Naive thymus-derived CD8-positive, alpha-beta T cell (primary cell): ENCODE results near the gene FAF2. TPM values are rescaled to one million over a fixed set of nuclear protein-coding genes. Genes with fewer than 3 reads are reported as not detected.
"Not testable (repeated sequence)": the region's sequence is repeated elsewhere in the genome, so short reads cannot be mapped to it uniquely, and the experiment has no call there.

Experiments used
- ATAC-seq, 2 donors: fragments of 150-1000 bp; cut with Tn5 transposase in 1 of 2; sonication (Bioruptor Pico), chemical (Tn5 transposase) in 1 of 2; 1 replicate in 1 of 2; 2 replicates in 1 of 2; pipeline ENCODE4 v1.10.0; 2021; ENCODE audit warnings: mild to moderate bottlenecking in 2 of 2, moderate library complexity in 2 of 2
- POLR2A ChIA-PET: fragments of 350-600 bp; sonication (Branson Sonifier 250); formaldehyde crosslinking; loops from one replicate; lab custom pipeline; 2021; ENCODE audit warnings: antibody characterized with exemption; lab: Charles Lee
- DNase-seq, 10 donors: peaks; one replicate each; pipeline versions ENCODE4 v3.0.0 to v3.0.0-alpha.2; 2020 to 2022
- H3K27ac Mint-ChIP-seq, 10 donors: one replicate each; pipeline ENCODE4 v1.8.0; 2020 to 2022; ENCODE audit warnings: mild to moderate bottlenecking in 10 of 10, mixed read lengths in 10 of 10, moderate library complexity in 4 of 10, inconsistent platforms in 1 of 10
- H3K27me3 Mint-ChIP-seq, 5 donors: one replicate each; pipeline ENCODE4 v1.8.0; 2021 to 2022; ENCODE audit warnings: mixed read lengths in 5 of 5
- H3K36me3 Mint-ChIP-seq, 3 donors: one replicate each; pipeline ENCODE4 v1.8.0; 2020 to 2022; ENCODE audit warnings: mixed read lengths in 3 of 3, mild to moderate bottlenecking in 2 of 3, inconsistent platforms in 1 of 3
- H3K4me1 Mint-ChIP-seq, 4 donors: one replicate each; pipeline ENCODE4 v1.8.0; 2021 to 2022; ENCODE audit warnings: mixed read lengths in 4 of 4
- H3K4me3 Mint-ChIP-seq, 10 donors: one replicate each; pipeline ENCODE4 v1.8.0; 2020 to 2022; ENCODE audit warnings: mild to moderate bottlenecking in 10 of 10, mixed read lengths in 10 of 10, moderate library complexity in 6 of 10, inconsistent platforms in 1 of 10
- H3K9me3 Mint-ChIP-seq, 9 donors: one replicate each; pipeline ENCODE4 v1.8.0; 2020 to 2022; ENCODE audit warnings: mixed read lengths in 9 of 9, mild to moderate bottlenecking in 3 of 9, inconsistent platforms in 1 of 9, moderate library complexity in 1 of 9
- polyA plus RNA-seq, 3 donors: library from polyadenylated mRNA; unstranded; fragments of 300-500 nt; fragmentation: Illumina TruSeq; gene quantifications; one replicate each; pipeline ENCODE4 v1.2.3, GENCODE V29; 2021
- total RNA-seq, 8 experiments: library from RNA in 2 of 8; stranded (reverse) in 2 of 8; gene quantifications; one replicate each; pipeline ENCODE4 v1.2.3 and lab custom pipeline; 2021 to 2026

The FAF2 gene
- total and polyA plus RNA-seq, 5 experiments from 2014 or later: 9.5 to 37.8 (median 12.0) TPM

DNA sequence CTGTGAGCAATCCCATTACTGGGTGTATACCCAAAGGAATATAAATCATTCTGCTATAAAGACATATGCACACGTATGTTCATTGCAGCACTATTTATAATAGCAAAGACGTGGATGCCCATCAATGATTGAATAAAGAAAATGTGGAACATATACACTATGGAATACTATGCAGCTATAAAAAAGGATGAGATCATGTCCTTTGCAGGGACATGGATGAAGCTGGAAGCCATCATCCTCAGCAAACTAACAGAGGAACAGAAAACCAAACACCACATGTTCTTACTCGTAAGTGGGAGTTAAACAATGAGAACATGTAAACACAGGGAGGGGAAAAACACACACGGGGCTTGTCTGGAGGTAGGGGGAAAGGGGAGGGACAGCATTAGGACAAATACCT is 5.3 kb upstream of the FAF2 start:
- H3K27ac Mint-ChIP-seq, H3K9me3 Mint-ChIP-seq, H3K27me3 Mint-ChIP-seq, H3K36me3 Mint-ChIP-seq, H3K4me3 Mint-ChIP-seq, POLR2A ChIA-PET, ATAC-seq, DNase-seq: not testable (repeated sequence)
- peaks cover 6 to 12% (median 10%) of the 10 kb centered on the region in 4 donors for H3K4me1 Mint-ChIP-seq

- H3K4me3 Mint-ChIP-seq: no peak overlapping the region
- no peak for DNase-seq
- no peaks in the 10 kb centered on the region for H3K36me3 Mint-ChIP-seq
- ATAC-seq: no peak
- peaks cover 12 to 27% (median 24%) of the 10 kb centered on the region in 4 donors for H3K4me1 Mint-ChIP-seq
- H3K9me3 Mint-ChIP-seq: peaks cover 0 to 5% (median 0%) of the 10 kb centered on the region in 9 donors
- H3K27me3 Mint-ChIP-seq: peaks cover 0 to 7% (median 0%) of the 10 kb centered on the region in 5 donors
- POLR2A ChIA-PET: no interaction called here
- peak overlapping the region in 1 of 10 donors; percentile 36 for H3K27ac Mint-ChIP-seq
These were observed 3.4 kb upstream of the FAF2 start for GRCh38 chr5:176444742-176445141.

DNA sequence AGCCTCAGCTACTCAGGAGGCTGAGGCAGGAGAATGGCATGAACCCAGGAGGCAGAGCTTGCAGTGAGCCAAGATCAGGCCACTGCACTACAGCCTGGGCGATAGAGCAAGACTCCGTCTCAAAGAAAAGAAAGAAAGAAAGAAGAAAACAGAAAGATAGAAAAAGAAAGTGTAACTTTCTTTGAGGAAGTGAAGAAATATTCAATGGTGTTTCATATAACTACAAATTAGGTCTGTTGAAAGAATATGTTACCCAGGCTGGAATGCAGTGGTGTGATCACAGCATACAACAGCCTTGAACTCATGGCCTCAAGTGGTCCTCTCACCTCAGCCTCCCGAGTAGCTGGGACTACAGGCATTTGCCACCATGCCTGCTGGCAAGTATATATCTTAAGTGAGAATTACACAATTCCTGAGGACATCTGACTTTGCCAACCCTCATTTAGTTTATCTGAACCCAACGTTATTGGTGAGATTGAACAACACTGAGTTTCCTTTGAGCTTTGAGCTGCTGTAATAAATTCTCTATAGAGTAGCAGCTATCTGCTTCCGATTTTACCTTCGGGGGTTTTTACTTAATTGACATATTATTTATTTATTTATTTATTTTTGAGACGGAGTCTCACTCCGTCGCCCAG is 2.0 kb upstream of the FAF2 start:
- POLR2A ChIA-PET: interaction anchor here (2.6 to 5.6 kb wide), 2 partner anchors 91 to 97 kb away, joined by 28 to 88 read pairs; partner anchors contain the start of gene RNF44
- ATAC-seq: no peak
- no peak for DNase-seq
- Mint-ChIP-seq H3K27ac (peak overlapping the region in 7 of 10 donors; percentile 27 to 67 (median 43)), H3K4me3 (peak overlapping the region; percentile 19 to 90 (median 58)), H3K27me3 (peaks cover 0 to 7% (median 0%) of the 10 kb centered on the region in 5 donors), H3K36me3 (peaks cover 0 to 7% (median 0%) of the 10 kb centered on the region in 3 donors), H3K4me1 (peaks cover 14 to 38% (median 35%) of the 10 kb centered on the region in 4 donors), H3K9me3 (peaks cover 0 to 5% (median 0%) of the 10 kb centered on the region in 9 donors)

DNA sequence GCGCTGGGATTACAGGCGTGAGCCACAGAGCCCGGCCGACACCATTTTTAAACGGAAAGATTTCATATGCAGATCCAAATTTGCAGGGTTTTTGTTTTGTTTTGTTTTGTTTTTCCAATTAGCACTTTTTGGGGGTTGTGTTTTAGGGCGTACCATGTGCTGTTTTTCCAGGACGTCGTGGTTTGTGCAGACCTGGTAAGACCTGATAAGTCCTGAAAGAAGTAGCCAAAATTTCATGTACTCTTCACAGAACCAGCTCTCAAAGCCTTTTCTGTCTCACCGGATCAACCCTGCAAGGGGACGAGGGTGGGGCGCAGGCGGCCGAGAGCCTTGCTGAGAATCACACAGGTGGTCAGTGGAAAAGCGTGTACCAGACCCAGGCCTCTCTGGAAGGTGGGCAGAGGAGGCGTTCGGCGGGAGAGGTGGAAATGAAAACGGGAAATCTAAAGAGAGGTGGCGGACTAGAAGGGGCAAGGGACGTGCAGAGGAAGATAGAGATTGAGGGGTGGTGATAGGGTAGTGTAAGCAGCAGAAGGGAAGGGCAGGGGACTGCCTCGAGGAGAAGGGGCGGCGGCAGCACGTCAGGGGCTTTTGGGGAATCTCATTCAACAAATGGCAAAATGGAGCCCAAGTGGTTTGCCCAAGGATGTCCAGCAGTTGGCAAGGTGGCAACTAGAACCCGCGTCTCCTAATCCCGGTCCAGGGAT is 1.1 kb upstream of the FAF2 start:
- DNase-seq: peak in 7 of 10 donors; percentile 7 to 37 (median 14)
- peaks cover 0 to 7% (median 0%) of the 10 kb centered on the region in 5 donors for H3K27me3 Mint-ChIP-seq
- POLR2A ChIA-PET: interaction anchor here (0.6 to 5.6 kb wide), 13 partner anchors 30 to 806 kb away, joined by 3 to 88 read pairs (median 3); partner anchors contain the start of genes CDHR2, CLTB, RNF44 and TSPAN17
- peak overlapping the region; percentile 96 to 99 (median 98) for H3K27ac Mint-ChIP-seq
- H3K4me1 Mint-ChIP-seq: peaks cover 14 to 42% (median 36%) of the 10 kb centered on the region in 4 donors
- H3K4me3 Mint-ChIP-seq: peak overlapping the region; percentile 90 to 100 (median 97)
- peaks cover 0 to 5% (median 0%) of the 10 kb centered on the region in 9 donors for H3K9me3 Mint-ChIP-seq
- peaks cover 0 to 7% (median 0%) of the 10 kb centered on the region in 3 donors for H3K36me3 Mint-ChIP-seq
- ATAC-seq: peak in 1 of 2 donors; percentile 10

DNA sequence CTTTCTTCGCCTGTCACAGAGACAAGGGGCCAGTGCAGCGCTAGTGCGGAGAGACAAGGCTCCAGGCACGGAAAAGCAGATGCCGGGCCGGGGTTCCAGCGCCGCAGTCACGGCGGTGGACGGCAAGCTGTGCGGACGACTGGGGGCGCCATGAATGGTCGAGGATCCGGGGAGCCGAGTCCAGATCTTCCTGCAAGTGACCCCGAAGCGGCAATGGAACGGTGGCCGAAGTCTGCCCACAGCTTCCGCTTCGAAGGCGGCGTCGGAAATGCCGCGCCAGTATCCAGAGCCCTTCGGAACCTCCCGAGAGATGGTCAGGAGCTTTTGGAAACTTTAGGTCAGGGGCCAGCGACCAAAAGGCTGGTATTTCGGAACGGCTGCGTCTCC is 601 bp upstream of the FAF2 start:
- H3K27me3 Mint-ChIP-seq: peaks cover 0 to 3% (median 0%) of the 10 kb centered on the region in 5 donors
- H3K4me1 Mint-ChIP-seq: peaks cover 17 to 47% (median 41%) of the 10 kb centered on the region in 4 donors
- H3K27ac Mint-ChIP-seq: peak overlapping the region; percentile 96 to 99 (median 98)
- peak overlapping the region; percentile 90 to 100 (median 97) for H3K4me3 Mint-ChIP-seq
- H3K9me3 Mint-ChIP-seq: peaks cover 0 to 5% (median 0%) of the 10 kb centered on the region in 9 donors
- DNase-seq: peak in 1 of 10 donors; percentile 24
- peak in 1 of 2 donors; percentile 16 for ATAC-seq
- POLR2A ChIA-PET: interaction anchor here (0.6 to 5.6 kb wide), 15 partner anchors 31 to 806 kb away, joined by 3 to 88 read pairs (median 3); partner anchors contain the start of genes CDHR2, CLTB, RNF44 and TSPAN17
- peaks cover 0 to 11% (median 0%) of the 10 kb centered on the region in 3 donors for H3K36me3 Mint-ChIP-seq

GRCh38 chr5:176450077-176450476 is 1.9 kb downstream of the FAF2 start:
- Mint-ChIP-seq H3K27ac (peak overlapping the region in 3 of 10 donors; percentile 5 to 33 (median 21)), H3K9me3 (peaks cover 0 to 5% (median 0%) of the 10 kb centered on the region in 9 donors), H3K36me3 (peaks cover 0 to 28% (median 0%) of the 10 kb centered on the region in 3 donors), H3K4me3 (peak overlapping the region in 5 of 10 donors; percentile 2 to 42 (median 21)), H3K27me3 (peaks cover 0 to 3% (median 0%) of the 10 kb centered on the region in 5 donors), H3K4me1 (peaks cover 20 to 59% (median 52%) of the 10 kb centered on the region in 4 donors)
- DNase-seq (no peak), ATAC-seq (no peak)
- POLR2A ChIA-PET: interaction anchor here (5.6 kb wide), 1 partner anchor 87 kb away, joined by 88 read pairs; the partner anchor contains the start of gene RNF44

- Mint-ChIP-seq H3K4me3 (no peak overlapping the region), H3K4me1 (peaks cover 14 to 57% (median 49%) of the 10 kb centered on the region in 4 donors), H3K36me3 (peaks cover 0 to 52% (median 0%) of the 10 kb centered on the region in 3 donors), H3K27ac (peak overlapping the region in 1 of 10 donors; percentile 2), H3K27me3 (no peaks in the 10 kb centered on the region), H3K9me3 (no peaks in the 10 kb centered on the region)
- no peak for ATAC-seq
- DNase-seq: no peak
- POLR2A ChIA-PET: interaction anchor here (0.6 to 0.7 kb wide), 2 partner anchors 19 to 679 kb away, joined by 3 to 6 read pairs; partner anchors contain the start of gene NSD1
These were observed 6.7 kb downstream of the FAF2 start for GRCh38 chr5:176454724-176455394.

DNA sequence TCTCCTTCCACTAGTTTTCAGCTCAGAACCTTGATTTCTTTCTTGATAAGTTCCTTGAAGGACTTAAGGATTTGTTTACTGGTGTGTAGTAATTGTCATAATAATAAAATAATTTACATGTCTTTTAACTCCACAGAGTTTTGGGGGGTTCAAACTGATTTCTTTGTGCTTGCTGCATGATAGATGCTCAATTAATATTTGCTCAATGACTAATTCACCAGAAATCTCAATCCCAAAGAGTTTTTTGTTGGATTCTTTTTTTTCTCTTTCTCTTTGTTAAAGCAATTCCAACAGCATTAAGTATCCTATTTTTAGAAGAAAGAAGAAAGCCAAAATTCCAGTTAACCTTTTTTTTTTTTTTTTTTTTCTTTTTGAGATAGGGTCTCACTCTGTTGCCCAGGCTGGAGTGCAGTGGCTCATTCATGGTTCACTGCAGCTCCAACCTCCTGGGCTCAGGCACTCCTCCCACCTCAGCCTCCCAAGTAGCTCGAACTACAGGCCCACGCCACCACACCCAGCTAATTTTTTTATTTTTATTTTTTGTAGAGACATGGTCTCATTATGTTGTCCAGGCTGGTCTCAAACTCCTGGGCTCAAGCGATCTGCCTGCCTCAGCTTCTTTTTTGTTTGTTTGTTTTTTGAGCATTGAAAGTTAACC is 10.8 kb downstream of the FAF2 start:
- ATAC-seq: no peak
- peaks cover 0 to 45% (median 0%) of the 10 kb centered on the region in 3 donors for H3K36me3 Mint-ChIP-seq
- H3K4me3 Mint-ChIP-seq: no peak overlapping the region
- POLR2A ChIA-PET: no interaction called here
- peak overlapping the region in 3 of 10 donors; percentile 15 to 46 (median 39) for H3K27ac Mint-ChIP-seq
- no peaks in the 10 kb centered on the region for H3K27me3 Mint-ChIP-seq
- H3K4me1 Mint-ChIP-seq: peaks cover 18 to 61% (median 53%) of the 10 kb centered on the region in 4 donors
- H3K9me3 Mint-ChIP-seq: no peaks in the 10 kb centered on the region
- DNase-seq: no peak

GRCh38 chr5:176461349-176461748 is 13.2 kb downstream of the FAF2 start:
- POLR2A ChIA-PET: interaction anchor here (0.6 kb wide), 1 partner anchor 48 kb away, joined by 4 read pairs; no protein-coding TSS in a partner anchor

GRCh38 chr5:176463113-176463764 is 15.1 kb downstream of the FAF2 start:
- ATAC-seq: no peak
- Mint-ChIP-seq H3K36me3 (peaks cover 0 to 55% (median 5%) of the 10 kb centered on the region in 3 donors), H3K27me3 (no peaks in the 10 kb centered on the region), H3K9me3 (no peaks in the 10 kb centered on the region), H3K27ac (peak overlapping the region in 1 of 10 donors; percentile 80), H3K4me1 (peaks cover 12 to 64% (median 52%) of the 10 kb centered on the region in 4 donors), H3K4me3 (no peak overlapping the region)
- POLR2A ChIA-PET: interaction anchor here (0.6 to 0.8 kb wide), 2 partner anchors 46 to 157 kb away, joined by 3 read pairs; no protein-coding TSS in a partner anchor
- DNase-seq: no peak

More at GRCh38 chr5:176461349-176461748, 13.2 kb downstream of the FAF2 start:
- DNase-seq (no peak), ATAC-seq (no peak)
- no peaks in the 10 kb centered on the region for H3K27me3 Mint-ChIP-seq
- no peak overlapping the region for H3K4me3 Mint-ChIP-seq
- H3K27ac Mint-ChIP-seq: no peak overlapping the region
- H3K4me1 Mint-ChIP-seq: peaks cover 16 to 66% (median 54%) of the 10 kb centered on the region in 4 donors
- H3K9me3 Mint-ChIP-seq: no peaks in the 10 kb centered on the region
- peaks cover 0 to 53% (median 0%) of the 10 kb centered on the region in 3 donors for H3K36me3 Mint-ChIP-seq
